ENCODE measurements around the gene CSRNP2.

CSRNP2 gene, protein sequence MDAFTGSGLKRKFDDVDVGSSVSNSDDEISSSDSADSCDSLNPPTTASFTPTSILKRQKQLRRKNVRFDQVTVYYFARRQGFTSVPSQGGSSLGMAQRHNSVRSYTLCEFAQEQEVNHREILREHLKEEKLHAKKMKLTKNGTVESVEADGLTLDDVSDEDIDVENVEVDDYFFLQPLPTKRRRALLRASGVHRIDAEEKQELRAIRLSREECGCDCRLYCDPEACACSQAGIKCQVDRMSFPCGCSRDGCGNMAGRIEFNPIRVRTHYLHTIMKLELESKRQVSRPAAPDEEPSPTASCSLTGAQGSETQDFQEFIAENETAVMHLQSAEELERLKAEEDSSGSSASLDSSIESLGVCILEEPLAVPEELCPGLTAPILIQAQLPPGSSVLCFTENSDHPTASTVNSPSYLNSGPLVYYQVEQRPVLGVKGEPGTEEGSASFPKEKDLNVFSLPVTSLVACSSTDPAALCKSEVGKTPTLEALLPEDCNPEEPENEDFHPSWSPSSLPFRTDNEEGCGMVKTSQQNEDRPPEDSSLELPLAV

GRCh38 chr12:51083126-51083833 is at the start of gene CSRNP2:
CSRNP2 (minus strand) TSS chr12:51083596; CDS start chr12:51076561, 7,035 bp downstream.
- H3K4me3 ChIP-seq (ENCODE audit: low read length), result peak within 1 kb of the TSS; percentile 78
- DNase-seq (ENCODE audit: low read depth), result peak; percentile 96
- TF ChIP-seq, protein P1, sequence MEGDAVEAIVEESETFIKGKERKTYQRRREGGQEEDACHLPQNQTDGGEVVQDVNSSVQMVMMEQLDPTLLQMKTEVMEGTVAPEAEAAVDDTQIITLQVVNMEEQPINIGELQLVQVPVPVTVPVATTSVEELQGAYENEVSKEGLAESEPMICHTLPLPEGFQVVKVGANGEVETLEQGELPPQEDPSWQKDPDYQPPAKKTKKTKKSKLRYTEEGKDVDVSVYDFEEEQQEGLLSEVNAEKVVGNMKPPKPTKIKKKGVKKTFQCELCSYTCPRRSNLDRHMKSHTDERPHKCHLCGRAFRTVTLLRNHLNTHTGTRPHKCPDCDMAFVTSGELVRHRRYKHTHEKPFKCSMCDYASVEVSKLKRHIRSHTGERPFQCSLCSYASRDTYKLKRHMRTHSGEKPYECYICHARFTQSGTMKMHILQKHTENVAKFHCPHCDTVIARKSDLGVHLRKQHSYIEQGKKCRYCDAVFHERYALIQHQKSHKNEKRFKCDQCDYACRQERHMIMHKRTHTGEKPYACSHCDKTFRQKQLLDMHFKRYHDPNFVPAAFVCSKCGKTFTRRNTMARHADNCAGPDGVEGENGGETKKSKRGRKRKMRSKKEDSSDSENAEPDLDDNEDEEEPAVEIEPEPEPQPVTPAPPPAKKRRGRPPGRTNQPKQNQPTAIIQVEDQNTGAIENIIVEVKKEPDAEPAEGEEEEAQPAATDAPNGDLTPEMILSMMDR (IDR thresholded peaks at IDR 0.05; ENCODE audit: insufficient read depth, low read depth, low read length, missing control alignments), result no peak

DNA sequence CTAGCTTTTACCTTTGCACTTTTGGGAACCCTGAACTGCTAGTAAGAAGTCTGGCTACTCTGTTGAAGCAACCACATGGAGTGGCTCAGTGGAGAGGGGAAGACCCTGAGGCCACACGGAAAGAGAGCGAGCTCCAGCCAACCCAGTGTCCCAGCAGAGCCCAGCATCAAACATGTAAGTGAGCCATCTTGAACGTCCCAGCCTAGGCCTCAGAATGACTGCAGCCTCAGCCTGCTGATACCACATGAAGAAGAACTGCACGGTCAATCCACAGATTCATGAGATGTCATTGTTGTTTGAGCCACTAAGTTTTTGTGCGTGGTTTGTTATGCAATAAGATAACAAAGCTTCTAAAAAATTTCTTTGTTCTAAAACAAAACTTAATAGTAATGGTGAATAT is 49.3 kb upstream of the CSRNP2 start:
- TF ChIP-seq, protein P1 (IDR thresholded peaks at IDR 0.05; ENCODE audit: insufficient read depth, low read depth, low read length, missing control alignments), result no peak
- no peak overlapping the region for H3K4me3 ChIP-seq (ENCODE audit: low read length)
- DNase-seq (ENCODE audit: low read depth), result peak; percentile 2

- no peak for DNase-seq (ENCODE audit: low read depth)
- H3K4me3 ChIP-seq (ENCODE audit: low read length), result no peak overlapping the region
- TF ChIP-seq, protein P1 (IDR thresholded peaks at IDR 0.05; ENCODE audit: insufficient read depth, low read depth, low read length, missing control alignments), result no peak
These were observed 48.5 kb upstream of the CSRNP2 start for GRCh38 chr12:51131745-51132521.

GRCh38 chr12:51128919-51129318 is 45.5 kb upstream of the CSRNP2 start:
- DNase-seq (ENCODE audit: low read depth), result no peak
- no peak overlapping the region for H3K4me3 ChIP-seq (ENCODE audit: low read length)
- TF ChIP-seq, protein P1 (IDR thresholded peaks at IDR 0.05; ENCODE audit: insufficient read depth, low read depth, low read length, missing control alignments), result no peak

DNA sequence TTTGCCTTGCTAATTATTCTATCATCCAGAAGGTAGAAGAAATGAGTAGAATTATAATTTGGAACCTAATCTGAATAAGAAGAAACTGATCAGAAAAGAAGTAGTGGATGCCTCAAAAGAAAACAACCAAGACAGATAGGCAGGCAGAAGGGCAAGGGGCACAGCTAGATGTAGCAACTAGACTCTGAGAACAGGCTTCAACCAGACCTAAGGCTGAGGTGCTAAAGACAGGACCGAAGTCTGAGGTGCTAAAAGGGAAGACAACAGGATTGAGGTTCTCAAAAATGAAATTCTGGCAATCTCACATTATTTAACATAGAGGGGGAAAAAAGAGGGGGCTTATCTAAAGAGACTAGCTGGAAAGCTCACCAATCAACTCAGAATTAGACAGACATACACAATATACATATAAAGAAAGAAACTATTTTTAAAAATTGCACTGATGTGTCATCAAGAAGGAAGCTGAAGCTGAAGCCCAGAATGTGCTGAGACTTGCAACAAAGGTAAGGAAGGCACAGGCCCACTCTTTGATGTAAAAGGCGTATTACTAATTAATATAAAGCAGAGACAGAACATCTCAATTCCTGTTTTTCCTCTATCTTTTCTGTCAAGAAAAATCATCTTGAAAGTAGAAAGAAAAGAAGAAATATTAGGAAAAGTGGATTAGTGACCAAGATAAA is 43.8 kb upstream of the CSRNP2 start:
- no peak overlapping the region for H3K4me3 ChIP-seq (ENCODE audit: low read length)
- peak; percentile 89 for DNase-seq (ENCODE audit: low read depth)
- TF ChIP-seq, protein P1 (IDR thresholded peaks at IDR 0.05; ENCODE audit: insufficient read depth, low read depth, low read length, missing control alignments), result no peak

- no peak for DNase-seq (ENCODE audit: low read depth)
- no peak overlapping the region for H3K4me3 ChIP-seq (ENCODE audit: low read length)
- TF ChIP-seq, protein P1 (IDR thresholded peaks at IDR 0.05; ENCODE audit: insufficient read depth, low read depth, low read length, missing control alignments), result no peak
These were observed 42.9 kb upstream of the CSRNP2 start for GRCh38 chr12:51126297-51126696.
